Left ventricle myocardium superior (tissue), 1 donor: ENCODE data around the gene STK11. TPM values are rescaled to one million over a fixed set of nuclear protein-coding genes. Genes with fewer than 3 reads are reported as not detected.
"Not testable (repeated sequence)": the region's sequence is repeated elsewhere in the genome, so short reads cannot be mapped to it uniquely, and the experiment has no call there.

ENCODE experiments used
- ATAC-seq: fragments of 200-7000 bp; cut with Tn5 transposase; one replicate; pipeline ENCODE4 v1.9.1; 2020; ENCODE audit warnings: mild to moderate bottlenecking, moderate library complexity
- DNase-seq: peaks from one replicate; pipeline ENCODE4 v3.0.0-alpha.2; 2020
- intact Hi-C: fragments of 100-400 bp; cut with micrococcal nuclease; formaldehyde crosslinking; loops from one replicate; pipeline ENCODE4 v1.11.0; 2022
- total RNA-seq: library from RNA; stranded (reverse); fragmentation: NEBNext Ultra II Directional; extraction: Animal tissue kit (Norgen Biotek cat#: 25700); gene quantifications from one replicate; pipeline ENCODE4 v1.2.1, GENCODE V29; 2021
- donor health status: DM: no; HTN: yes; CAD: no; lungs with severe emphysema.

The STK11 gene
- total RNA-seq, 1 donor from 2014 or later = 66.2 TPM

DNA sequence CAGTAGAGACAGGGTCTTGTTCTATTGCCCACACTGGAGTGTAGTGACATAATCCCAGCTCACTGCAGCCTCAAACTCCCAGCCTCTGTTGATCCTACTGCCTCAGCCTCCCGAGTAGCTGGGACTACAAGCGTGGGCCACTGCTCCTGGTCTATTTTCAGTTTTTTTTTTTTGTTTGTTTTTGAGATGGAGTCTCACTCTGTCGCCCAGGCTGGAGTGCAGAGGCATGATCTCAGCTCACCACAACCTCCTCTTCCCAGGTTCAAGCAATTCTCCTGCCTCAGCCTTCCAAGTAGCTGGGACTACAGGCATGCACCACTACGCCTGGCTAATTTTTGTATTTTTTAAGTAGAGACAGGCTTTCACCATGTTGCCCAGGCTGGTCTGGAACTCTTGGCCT, 5.0 kb upstream of the STK11 start:
- DNase-seq, intact Hi-C loops, ATAC-seq: not testable (repeated sequence)

GRCh38 chr19:1206150-1206863, 729 bp downstream of the STK11 start:
- ATAC-seq (no peak), DNase-seq (peak; percentile 36)
- intact Hi-C loops = no loop called here

- intact Hi-C loops = no loop called here
- ATAC-seq (peak; percentile 4), DNase-seq (no peak)
Observed at GRCh38 chr19:1206864-1207450, 1.4 kb downstream of the STK11 start.

DNA sequence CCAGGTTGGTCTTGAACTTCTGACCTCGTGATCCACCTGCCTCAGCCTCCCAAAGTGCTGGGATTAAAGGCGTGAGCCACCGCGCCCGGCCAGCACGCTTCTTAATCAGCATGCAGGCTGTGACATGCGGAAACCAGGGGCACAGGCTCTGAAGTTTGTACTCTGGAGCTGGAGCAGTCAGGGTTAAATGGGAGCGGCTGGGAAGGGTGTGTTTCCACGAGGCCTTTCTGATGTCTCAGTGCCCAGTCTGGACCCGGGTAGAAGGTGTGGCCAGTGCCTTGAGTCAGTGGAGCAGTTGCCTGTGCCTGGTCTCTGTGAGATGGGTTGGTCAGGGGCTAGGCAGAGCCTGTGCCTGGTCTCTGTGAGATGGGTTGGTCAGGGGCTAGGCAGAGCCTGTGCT, 3.3 kb downstream of the STK11 start:
- intact Hi-C loops, DNase-seq, ATAC-seq: not testable (repeated sequence)

- intact Hi-C loops = no loop called here
- DNase-seq (no peak), ATAC-seq (no peak)
Observed at GRCh38 chr19:1210227-1210538, 4.6 kb downstream of the STK11 start.

GRCh38 chr19:1211494-1212234, 6.1 kb downstream of the STK11 start:
- ATAC-seq = no peak
- DNase-seq = peak; percentile 41
- intact Hi-C loops = no loop called here

DNA sequence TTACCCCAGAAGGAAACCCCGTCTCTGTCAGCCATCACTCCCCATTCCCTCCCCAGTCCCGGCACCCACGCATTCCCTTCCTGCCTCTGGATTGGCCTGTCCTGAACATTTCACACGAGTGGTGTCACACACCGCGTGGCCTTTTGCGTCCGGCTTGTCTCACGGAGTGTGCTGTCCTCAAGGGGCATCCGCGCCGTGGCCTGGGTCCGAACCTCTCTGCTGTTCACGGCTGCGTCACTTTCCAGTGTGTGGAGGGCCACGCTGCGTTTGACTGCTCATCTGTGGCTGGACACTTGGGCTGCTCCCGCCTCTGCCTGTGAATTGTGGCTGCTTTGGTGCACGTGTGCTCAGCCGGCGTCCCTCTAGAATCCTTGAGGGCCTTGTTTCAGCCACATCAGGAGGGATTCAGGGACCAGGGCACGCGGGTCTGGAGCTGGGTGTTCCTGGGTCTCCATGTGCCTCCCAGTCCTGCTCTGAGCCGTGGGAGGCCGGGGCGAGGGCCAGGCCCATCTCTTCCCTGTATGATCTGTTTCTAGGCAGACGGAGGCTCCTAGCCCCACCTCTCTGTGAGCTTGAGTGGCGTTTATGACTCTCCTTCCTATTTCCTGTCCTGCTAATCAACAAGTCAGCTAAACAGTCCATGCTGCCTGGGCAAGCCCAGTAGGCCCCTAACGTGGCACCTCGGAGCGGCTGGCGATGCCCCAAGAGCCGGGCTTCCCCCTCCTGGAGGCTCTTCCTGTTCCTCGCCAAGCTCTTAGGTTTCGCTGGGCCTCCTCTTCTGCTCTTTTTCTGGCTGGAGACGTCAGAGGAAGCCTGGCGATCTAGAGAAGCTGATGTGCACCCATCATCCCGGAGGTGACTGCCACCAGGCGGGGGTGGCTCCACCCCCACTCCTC, 8.1 kb downstream of the STK11 start:
- intact Hi-C loops = no loop called here
- peak; percentile 41 for ATAC-seq

DNA sequence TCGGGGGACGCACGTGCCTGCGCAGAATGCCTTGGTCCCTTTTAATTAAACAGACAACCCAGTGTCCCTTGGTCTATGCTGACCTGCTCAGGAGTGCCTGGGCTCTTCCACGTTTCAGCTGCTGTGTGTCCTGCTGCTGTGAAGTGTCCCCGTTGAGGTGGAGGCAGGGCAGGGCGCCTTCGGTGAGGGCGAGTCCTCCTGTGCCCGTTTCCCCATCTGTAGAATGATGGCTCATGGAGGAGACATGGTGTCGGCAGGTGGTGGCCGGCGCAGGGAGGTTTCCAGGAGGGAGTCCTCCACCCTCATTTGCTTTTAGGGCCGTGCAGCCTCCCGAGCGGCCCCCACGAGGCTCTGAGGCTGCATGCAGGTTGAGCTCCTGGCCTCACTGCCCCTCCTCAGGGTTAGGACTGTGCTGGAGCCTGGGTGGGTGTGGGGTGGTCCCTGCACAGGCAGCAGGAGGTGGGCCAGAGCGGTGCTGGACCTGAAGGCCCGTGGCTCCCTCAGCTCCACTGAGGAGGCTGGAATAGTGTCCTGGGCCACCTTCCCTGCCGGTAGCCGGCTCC, 8.8 kb downstream of the STK11 start:
- intact Hi-C loops = no loop called here
- no peak for DNase-seq
- no peak for ATAC-seq

More for the DNA sequence above, 8.1 kb downstream of the STK11 start:
- peak; percentile 79 for DNase-seq

DNA sequence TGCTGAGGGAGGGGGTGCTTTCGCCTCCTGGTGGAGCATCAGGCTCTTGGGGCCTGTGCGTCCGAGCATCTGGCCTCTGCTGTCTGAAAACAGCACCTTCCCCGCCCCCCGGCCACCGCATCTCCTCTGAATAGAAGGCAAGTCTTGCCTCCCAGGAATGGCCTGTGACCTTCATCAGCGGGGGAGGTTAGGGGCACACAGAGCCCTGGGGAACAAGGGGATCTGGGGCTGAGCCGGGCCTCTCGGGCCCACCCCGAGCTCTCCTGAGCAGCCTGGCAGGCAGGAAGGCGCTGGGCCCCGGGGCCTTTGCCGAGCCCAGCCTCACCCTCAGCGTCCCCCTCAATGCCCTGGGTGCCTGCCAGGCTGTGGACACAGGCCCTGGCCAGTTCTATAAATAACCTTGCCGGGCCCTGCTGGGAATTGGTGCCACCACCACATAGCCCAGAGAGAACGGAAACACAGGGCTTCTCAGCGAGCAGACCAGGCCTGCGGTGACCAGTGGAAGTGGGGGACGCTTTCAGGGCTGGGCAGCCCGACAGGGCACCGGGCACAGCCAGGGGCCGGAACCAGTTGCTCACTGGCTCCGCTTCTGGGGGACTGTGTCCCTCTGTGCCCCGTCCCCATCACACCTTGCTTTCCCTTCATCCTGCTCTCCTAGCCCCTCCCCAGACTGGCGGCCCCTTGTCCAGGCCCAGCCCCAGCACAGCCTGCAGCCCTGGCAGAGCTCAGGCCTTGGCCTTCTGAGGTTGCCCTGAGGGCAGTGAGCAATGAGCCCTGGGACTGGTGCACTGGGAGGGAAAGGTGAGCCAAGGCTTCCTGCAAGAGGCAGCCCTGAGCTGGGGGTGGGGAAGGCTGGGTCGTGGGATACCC, 9.5 kb downstream of the STK11 start:
- ATAC-seq = peak; percentile 83
- intact Hi-C loops = no loop called here
- DNase-seq = peak; percentile 88

GRCh38 chr19:1216756-1217155, 11.2 kb downstream of the STK11 start:
- ATAC-seq (no peak), DNase-seq (no peak)
- intact Hi-C loops = no loop called here

DNA sequence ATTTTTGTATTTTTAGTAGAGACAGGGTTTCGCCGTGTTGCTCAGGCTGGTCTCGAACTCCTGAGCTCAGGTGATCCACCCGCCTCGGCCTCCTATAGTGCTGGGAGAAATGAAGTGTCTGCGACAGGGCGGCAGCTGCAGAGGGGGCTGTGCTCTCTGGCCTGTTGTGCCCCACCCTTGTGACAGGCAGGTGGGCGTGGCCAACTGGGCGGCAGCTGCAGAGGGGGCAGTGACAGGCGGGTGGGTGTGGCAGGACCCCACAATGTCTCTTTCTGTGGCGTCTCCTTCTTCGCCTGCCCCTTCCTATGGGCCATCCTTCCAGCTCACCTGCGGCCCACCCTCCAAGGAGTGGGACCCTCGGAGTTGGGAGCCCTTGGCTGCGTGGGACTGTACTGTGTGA, 11.8 kb downstream of the STK11 start:
- no peak for ATAC-seq
- DNase-seq = peak; percentile 34
- intact Hi-C loops = no loop called here

GRCh38 chr19:1218751-1219567, 13.4 kb downstream of the STK11 start:
- DNase-seq = no peak
- intact Hi-C loops = no loop called here

GRCh38 chr19:1219786-1220476, 14.4 kb downstream of the STK11 start:
- ATAC-seq = no peak
- intact Hi-C loops = no loop called here
- no peak for DNase-seq

More at GRCh38 chr19:1218751-1219567, 13.4 kb downstream of the STK11 start:
- ATAC-seq = no peak

- DNase-seq = no peak
- intact Hi-C loops = no loop called here
Observed at GRCh38 chr19:1220477-1220930, 14.9 kb downstream of the STK11 start.

DNA sequence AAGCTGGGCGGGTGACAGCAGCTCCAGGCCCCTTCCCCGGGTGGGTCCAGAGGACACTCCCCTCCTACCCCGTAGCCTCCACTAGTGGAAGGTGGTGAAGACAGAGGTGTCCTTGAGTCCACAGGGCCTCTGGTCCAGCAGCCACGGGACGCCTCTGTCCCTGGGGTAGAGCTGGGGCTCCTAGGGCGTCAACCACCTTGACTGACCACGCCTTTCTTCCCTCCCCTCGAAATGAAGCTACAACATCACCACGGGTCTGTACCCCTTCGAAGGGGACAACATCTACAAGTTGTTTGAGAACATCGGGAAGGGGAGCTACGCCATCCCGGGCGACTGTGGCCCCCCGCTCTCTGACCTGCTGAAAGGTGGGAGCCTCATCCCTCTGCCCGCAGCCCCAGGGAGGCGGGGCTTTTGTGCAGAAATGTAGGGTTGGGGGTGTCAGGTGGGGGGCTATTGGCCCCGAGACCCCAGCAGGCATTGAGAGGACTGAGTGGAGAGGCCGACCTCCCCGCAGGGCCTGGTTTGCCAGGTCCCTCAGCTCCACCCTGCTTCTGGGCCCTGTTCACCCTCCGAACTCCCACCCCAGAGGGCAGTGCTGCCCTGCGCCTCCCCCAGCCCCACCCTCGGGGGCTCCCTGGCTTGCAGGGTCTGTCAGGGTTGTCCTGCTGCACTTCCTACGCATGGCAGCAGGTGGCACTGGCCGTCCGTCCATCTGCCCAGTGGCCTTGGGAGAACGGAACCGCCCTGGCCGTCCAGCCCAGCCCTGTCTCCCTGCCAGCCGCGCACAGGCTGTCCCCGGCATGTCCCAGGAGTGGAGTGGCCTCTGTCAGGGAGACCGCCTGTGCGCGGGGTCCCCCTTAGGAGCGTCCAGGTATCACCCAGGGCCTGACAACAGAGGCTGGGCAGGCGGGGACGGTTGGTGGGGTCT, 15.7 kb downstream of the STK11 start:
- intact Hi-C loops = no loop called here
- ATAC-seq (peak; percentile 70), DNase-seq (peak; percentile 89)

More at GRCh38 chr19:1220477-1220930, 14.9 kb downstream of the STK11 start:
- no peak for ATAC-seq

DNA sequence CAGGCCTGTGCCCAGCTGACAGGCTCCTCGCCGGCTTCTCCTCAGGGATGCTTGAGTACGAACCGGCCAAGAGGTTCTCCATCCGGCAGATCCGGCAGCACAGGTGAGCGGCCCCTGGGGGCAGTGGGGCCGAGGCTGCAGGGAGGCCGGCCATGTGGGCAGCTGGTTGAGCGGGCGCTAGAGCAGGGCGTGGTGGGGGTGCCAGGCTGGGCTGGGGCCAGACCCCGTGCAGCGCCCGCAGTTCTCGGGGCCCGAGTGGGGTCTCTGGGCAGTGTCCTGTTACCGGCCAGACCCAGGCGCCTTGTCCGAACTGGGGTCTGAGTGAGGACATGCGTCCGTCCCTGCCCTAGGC, 16.3 kb downstream of the STK11 start:
- intact Hi-C loops = no loop called here
- ATAC-seq = no peak
- DNase-seq = no peak
